ENCODE data around the gene ZNHIT1.

DNA sequence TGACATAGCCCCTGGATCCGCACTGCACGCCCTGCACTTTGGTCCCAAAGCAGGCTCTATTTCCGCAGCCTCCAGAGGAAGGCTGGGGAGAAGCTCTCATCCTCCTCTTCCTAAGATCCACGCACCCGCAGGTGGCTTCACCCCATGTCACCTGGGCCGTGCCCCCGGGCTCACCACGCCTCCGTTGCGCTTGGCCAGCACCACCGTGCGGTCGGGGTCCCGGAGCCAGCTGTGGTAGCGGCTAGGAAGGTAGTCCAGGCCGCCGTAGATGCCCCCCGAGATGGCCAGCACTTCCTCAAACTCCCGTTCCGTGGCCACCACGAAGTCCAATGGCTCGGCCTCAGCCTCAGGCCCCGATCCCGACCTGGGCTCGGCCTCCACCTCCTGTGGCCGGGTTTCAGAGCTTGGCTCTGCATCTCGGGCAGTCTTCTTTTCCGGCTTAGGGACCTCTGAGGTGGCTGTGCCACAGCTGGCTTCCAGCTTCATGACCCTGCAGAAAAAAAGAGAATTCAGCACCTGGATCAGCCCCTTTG lies 43.6 kb upstream of the ZNHIT1 start:
- TF ChIP-seq, protein P1, sequence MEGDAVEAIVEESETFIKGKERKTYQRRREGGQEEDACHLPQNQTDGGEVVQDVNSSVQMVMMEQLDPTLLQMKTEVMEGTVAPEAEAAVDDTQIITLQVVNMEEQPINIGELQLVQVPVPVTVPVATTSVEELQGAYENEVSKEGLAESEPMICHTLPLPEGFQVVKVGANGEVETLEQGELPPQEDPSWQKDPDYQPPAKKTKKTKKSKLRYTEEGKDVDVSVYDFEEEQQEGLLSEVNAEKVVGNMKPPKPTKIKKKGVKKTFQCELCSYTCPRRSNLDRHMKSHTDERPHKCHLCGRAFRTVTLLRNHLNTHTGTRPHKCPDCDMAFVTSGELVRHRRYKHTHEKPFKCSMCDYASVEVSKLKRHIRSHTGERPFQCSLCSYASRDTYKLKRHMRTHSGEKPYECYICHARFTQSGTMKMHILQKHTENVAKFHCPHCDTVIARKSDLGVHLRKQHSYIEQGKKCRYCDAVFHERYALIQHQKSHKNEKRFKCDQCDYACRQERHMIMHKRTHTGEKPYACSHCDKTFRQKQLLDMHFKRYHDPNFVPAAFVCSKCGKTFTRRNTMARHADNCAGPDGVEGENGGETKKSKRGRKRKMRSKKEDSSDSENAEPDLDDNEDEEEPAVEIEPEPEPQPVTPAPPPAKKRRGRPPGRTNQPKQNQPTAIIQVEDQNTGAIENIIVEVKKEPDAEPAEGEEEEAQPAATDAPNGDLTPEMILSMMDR (IDR thresholded peaks at IDR 0.05): no peak
- TF ChIP-seq ZFX (IDR thresholded peaks at IDR 0.05; ENCODE audit: borderline replicate concordance): no peak
